ENCODE measurements around the gene SLC12A3.
"Not testable (repeated sequence)": the region's sequence is repeated elsewhere in the genome, so short reads cannot be mapped to it uniquely, and the experiment has no call there.

The SLC12A3 gene

GRCh38 chr16:56848029-56848936, 16.7 kb upstream of the SLC12A3 start:
- DNase-seq = peak; percentile 70

GRCh38 chr16:56848955-56849689, 15.9 kb upstream of the SLC12A3 start:
- DNase-seq = peak; percentile 79

DNA sequence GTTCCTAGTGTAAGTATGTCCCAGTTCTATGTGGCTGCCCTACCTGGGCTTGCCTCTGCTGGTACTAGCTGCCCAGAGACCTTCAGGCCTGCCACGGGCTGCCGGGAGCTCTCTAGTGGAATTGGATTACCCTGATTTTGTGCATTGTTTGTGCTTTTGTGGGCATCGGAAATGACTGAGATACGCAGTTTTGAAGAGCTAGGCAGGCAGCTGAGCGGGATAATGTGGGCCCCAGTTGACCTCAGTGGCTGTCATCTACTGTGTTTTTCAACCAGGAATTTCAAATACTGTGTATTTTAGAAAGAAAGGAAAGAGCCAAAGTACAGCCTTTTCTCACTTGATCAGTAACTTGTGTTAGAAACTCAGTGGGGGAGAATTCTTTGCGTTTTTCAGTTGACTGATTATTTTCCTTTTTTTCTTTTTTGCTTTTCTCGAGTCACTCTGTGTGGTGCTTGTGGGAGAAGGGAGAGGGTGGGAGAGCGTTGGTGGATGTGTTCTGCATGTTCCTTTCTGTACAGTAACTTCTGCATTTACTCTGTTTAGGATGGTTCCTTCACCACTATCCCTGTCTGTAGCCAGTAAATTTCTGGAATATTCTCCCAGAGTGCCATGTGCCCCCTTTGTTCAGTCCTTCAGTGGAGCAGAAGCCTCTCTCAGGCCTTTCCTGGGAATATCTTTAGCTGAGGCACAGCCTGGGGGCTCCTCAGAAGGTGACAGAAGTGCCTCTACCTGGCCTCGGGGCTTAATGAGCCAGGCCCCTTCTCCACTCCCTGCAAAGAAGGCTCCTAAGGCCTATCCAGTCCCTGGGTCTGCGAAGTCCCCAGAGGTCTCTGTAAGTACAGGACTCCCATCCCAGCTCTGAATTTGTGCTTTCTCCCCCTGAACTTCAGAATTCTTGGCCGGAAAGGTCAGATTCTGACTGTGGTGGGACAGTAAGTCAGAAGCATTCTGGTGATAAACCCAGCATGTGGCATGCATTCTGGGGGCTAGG, 15.0 kb upstream of the SLC12A3 start:
- DNase-seq = no peak

- peak; percentile 13 for DNase-seq
Observed at GRCh38 chr16:56851671-56852400, 13.2 kb upstream of the SLC12A3 start.

DNA sequence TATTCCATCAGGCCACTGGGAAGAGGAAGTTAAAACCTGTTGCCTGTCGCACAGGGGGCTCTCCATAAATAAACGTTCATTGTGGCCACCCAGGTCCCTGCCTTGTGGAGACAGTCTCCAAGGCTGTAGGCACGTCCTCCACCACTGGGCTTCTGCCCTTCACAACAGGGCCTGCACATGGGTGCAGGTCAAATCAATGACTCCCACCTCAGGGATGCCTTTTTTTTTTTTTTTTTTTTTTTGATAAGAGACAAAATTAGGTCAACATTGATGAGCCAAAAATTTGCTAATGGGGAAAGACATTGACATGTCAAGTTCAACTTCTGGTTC, 12.6 kb upstream of the SLC12A3 start:
- DNase-seq = no peak

GRCh38 chr16:56852968-56853367, 12.0 kb upstream of the SLC12A3 start:
- no peak for DNase-seq

DNA sequence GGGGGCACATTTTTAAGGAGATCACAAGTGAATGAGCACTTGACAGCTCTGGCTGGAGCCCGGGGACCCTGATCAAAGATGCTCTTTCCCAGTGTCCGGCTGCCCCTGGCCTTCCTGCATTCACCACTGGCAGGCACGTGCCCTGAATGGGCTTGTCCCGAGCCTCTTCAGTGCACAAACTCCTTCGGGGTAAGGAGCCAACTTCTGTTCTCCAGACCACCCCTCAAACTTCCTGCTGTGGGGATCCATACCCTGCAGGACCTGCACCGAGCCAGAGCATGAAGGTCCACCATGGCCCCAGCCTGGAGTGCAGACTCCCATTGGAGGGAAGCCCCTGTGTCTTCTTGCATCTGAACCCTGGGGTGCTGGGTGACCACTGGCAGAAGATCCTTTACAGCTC, 9.8 kb upstream of the SLC12A3 start:
- no peak for DNase-seq

DNA sequence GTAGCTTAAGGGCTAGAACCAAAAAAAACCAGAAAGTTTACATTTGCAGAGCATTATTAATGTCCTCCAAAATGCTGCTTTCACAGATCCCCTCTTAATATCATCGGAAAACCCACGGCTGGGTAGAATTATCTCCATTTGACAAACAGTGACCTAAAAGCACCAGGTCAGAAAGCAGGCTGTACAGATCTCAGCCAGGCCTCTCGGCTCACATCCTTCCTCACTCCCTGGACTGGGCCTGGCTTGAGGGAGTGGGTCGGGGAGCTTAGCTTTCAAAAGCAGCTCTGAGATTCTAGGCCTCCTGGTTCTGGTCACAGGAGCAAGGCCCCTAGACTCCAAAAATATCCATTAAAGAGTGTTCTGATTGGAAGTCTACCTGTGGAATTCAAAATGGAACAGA, 9.1 kb upstream of the SLC12A3 start:
- no peak for DNase-seq

- DNase-seq = no peak
Observed at GRCh38 chr16:56856876-56857447, 8.0 kb upstream of the SLC12A3 start.

GRCh38 chr16:56858374-56858773, 6.6 kb upstream of the SLC12A3 start:
- no peak for DNase-seq

GRCh38 chr16:56859636-56860035, 5.4 kb upstream of the SLC12A3 start:
- no peak for DNase-seq

GRCh38 chr16:56860226-56861020, 4.6 kb upstream of the SLC12A3 start:
- DNase-seq = no peak

GRCh38 chr16:56861092-56861610, 3.9 kb upstream of the SLC12A3 start:
- DNase-seq = no peak

- no peak for DNase-seq
Observed at GRCh38 chr16:56861756-56862155, 3.3 kb upstream of the SLC12A3 start.

GRCh38 chr16:56862776-56863175, 2.2 kb upstream of the SLC12A3 start:
- no peak for DNase-seq

DNA sequence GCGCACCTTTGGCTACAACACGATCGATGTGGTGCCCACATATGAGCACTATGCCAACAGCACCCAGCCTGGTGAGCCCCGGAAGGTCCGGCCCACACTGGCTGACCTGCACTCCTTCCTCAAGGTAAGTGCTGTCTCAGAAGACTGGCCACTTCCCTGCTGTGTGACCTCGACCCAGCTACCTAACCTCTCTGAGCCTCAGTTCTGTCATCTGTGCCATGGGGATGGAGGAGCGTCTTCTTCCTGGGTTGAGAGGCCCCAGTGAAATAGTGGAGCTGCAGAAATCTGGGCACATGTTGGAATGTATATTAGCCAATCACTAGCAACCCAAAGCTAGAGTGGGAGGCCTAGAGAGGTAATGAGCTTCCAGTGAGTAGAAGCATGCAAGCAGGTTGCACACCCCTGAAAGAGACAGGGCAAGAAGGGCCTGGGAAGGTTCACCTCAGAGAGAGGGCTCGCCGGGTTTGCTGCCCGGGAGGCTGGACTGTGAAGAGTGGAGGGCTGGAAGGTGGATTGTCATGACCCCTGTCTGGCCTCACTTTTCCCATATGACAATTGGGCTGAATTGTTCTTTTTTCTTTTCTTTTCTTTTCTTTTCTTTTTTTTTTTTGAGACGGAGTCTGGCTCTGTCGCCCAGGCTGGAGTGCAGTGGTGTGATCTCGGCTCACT, 521 bp downstream of the SLC12A3 start:
- no peak for DNase-seq

DNA sequence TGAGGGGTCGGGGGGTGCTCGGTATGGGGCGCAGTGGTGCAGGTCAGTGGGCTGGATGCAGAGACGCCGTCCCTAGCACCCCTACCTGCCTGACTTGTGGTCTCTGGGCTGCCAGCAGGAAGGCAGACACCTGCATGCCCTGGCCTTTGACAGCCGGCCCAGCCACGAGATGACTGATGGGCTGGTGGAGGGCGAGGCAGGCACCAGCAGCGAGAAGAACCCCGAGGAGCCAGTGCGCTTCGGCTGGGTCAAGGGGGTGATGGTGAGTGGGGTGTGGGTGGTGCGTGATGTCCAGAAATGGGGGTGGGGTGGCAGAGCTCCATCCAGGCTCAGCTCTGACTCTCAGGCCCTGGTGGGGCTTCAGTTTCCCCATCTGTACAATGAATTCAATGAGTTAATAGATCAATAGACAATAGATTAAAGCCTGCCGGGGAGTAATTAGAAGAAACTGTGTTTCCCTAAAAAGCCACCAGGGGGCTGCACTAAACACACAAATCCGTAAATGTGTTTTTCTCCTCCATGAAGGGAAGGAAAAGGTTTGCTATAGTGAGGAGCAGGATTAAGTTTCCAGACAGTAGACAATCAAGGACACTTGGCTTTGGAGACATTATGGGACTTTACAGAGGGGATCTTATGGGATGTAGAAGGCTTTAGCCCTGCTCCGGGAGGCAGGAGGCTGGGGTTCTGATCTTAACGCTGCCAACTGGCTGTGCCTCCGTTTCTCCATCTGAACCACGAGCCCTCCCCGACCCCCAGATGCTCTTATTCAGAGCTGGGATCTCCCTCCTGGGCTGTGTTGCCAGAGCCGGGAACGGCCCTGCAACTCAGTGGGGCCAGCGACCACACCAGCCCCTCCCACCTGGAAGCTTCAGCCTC, 2.2 kb downstream of the SLC12A3 start:
- peak; percentile 52 for DNase-seq

GRCh38 chr16:56868175-56868574, 3.2 kb downstream of the SLC12A3 start:
- no peak for DNase-seq

- not testable (repeated sequence) for DNase-seq
Observed at GRCh38 chr16:56868766-56869165, 3.8 kb downstream of the SLC12A3 start.
